Osteoblast (primary cell): ENCODE data around the gene MVB12A. TPM values are rescaled to one million over a fixed set of nuclear protein-coding genes. Genes with fewer than 3 reads are reported as not detected.

Source experiments
- DNase-seq: peaks from one replicate; pipeline ENCODE4 v3.0.0; 2011; ENCODE audit warnings: low spot score, mixed read lengths; ENCODE audit not compliant: insufficient read length; ENCODE audit errors: missing footprints
- H2AFZ ChIP-seq: 2 replicates; pipeline ENCODE4 v1.6.0; 2011; ENCODE audit warnings: mild to moderate bottlenecking, low read length
- H3K27ac ChIP-seq: 2 replicates; pipeline ENCODE4 v1.5.1; 2011; ENCODE audit warnings: mild to moderate bottlenecking, low read depth, low read length, moderate library complexity
- H3K27me3 ChIP-seq: 2 replicates; pipeline ENCODE4 v1.6.0; 2012; ENCODE audit warnings: mild to moderate bottlenecking, control low read depth, inconsistent platforms, low read length, moderate library complexity; ENCODE audit not compliant: insufficient read depth
- H3K36me3 ChIP-seq: 2 replicates; pipeline ENCODE4 v1.5.1; 2011; ENCODE audit warnings: mild to moderate bottlenecking, low read length, control low read depth, moderate library complexity; ENCODE audit not compliant: insufficient read depth
- H3K4me1 ChIP-seq: 2 replicates; pipeline ENCODE4 v1.5.1; 2011; ENCODE audit warnings: mild to moderate bottlenecking, low read length, control low read depth, moderate library complexity; ENCODE audit not compliant: insufficient read depth
- H3K4me2 ChIP-seq: 2 replicates; pipeline ENCODE4 v1.6.0; 2011; ENCODE audit warnings: mild to moderate bottlenecking, low read length; ENCODE audit not compliant: insufficient read depth
- H3K4me3 ChIP-seq: fragments of 200-600 bp; sonication (generic); 3 replicates; pipeline ENCODE4 v1.5.1; 2012; ENCODE audit warnings: mild to moderate bottlenecking, low read length, inconsistent platforms; ENCODE audit not compliant: insufficient read depth
- H3K79me2 ChIP-seq: 2 replicates; pipeline ENCODE4 v1.6.0; 2012; ENCODE audit warnings: mild to moderate bottlenecking, low read length, control low read depth, inconsistent platforms; ENCODE audit not compliant: insufficient read depth
- H3K9me3 ChIP-seq: 2 replicates; pipeline ENCODE4 v1.5.1; 2011; ENCODE audit warnings: low read depth, low read length, control low read depth
- H4K20me1 ChIP-seq: 2 replicates; pipeline ENCODE4 v1.6.0; 2012; ENCODE audit warnings: mild to moderate bottlenecking, low read length, control low read depth; ENCODE audit not compliant: insufficient read depth
- total RNA-seq: library from RNA; depleted of rRNA; stranded (reverse); fragments of >200 nt; gene quantifications from 2 replicates; pipeline ENCODE4 v1.2.3, GENCODE V29; 2012
- TF ChIP-seq, protein P1 (sequence below): IDR thresholded peaks from 2 replicates; pipeline ENCODE4 v1.5.1; 2011; ENCODE audit warnings: mild to moderate bottlenecking, low read depth, low read length, moderate library complexity; ENCODE audit errors: extremely low read depth

Gene MVB12A
- total RNA-seq, 1 donor, result 50.7 TPM

- H4K20me1 ChIP-seq, result peaks cover 15% of the 10 kb centered on the region
- no peaks in the 10 kb centered on the region for H3K9me3 ChIP-seq
- H3K79me2 ChIP-seq, result peaks cover 33% of the 10 kb centered on the region
- TF ChIP-seq, protein P1, sequence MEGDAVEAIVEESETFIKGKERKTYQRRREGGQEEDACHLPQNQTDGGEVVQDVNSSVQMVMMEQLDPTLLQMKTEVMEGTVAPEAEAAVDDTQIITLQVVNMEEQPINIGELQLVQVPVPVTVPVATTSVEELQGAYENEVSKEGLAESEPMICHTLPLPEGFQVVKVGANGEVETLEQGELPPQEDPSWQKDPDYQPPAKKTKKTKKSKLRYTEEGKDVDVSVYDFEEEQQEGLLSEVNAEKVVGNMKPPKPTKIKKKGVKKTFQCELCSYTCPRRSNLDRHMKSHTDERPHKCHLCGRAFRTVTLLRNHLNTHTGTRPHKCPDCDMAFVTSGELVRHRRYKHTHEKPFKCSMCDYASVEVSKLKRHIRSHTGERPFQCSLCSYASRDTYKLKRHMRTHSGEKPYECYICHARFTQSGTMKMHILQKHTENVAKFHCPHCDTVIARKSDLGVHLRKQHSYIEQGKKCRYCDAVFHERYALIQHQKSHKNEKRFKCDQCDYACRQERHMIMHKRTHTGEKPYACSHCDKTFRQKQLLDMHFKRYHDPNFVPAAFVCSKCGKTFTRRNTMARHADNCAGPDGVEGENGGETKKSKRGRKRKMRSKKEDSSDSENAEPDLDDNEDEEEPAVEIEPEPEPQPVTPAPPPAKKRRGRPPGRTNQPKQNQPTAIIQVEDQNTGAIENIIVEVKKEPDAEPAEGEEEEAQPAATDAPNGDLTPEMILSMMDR, result no peak
- peak overlapping the region; percentile 92 for H3K4me2 ChIP-seq
- H3K4me1 ChIP-seq, result peaks cover 28% of the 10 kb centered on the region
- no peaks in the 10 kb centered on the region for H3K27me3 ChIP-seq
- peak; percentile 56 for DNase-seq
- H3K36me3 ChIP-seq, result no peaks in the 10 kb centered on the region
- peak overlapping the region; percentile 92 for H2AFZ ChIP-seq
- peak overlapping the region; percentile 86 for H3K4me3 ChIP-seq
- peak overlapping the region; percentile 72 for H3K27ac ChIP-seq
Observed at GRCh38 chr19:17469092-17469480, 49.2 kb downstream of the MVB12A start.

DNA sequence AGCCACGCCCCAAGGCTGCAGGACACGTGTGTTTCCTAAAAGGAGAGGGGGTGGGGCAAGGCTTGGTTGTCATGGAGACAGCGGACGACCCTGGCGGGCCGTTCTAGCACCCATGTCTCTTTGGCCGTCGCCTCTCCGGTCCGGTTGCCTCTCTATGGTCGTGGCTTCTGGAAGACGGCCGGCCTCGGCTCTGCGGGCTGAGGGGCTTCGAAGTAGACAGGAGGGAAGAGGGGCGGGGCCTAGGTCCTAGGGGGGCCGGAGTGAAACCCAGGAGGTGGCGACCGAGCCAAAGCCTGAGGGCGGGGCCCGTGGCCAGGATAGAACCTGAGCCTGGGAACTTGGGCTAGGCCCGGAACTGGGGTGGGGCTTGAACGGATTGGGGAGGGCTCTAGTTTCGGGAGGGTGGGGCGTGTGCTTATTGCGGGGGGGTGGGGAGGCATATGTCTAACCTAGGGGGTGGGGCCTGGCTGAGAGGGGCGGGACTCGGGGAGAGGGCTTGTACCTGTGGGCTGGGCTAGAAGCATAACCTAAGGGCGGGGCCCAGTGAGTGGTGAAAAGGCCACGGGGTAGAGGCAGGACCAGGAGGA, 49.7 kb downstream of the MVB12A start:
- Histone ChIP-seq H3K27me3 (no peaks in the 10 kb centered on the region), H3K4me2 (peak overlapping the region; percentile 92), H2AFZ (peak overlapping the region; percentile 96), H3K4me3 (peak overlapping the region; percentile 86), H3K4me1 (peaks cover 28% of the 10 kb centered on the region), H3K36me3 (no peaks in the 10 kb centered on the region), H3K27ac (peak overlapping the region; percentile 72), H3K79me2 (peaks cover 37% of the 10 kb centered on the region), H4K20me1 (peaks cover 15% of the 10 kb centered on the region), H3K9me3 (no peaks in the 10 kb centered on the region)
- TF ChIP-seq, protein P1, result no peak
- DNase-seq, result peak; percentile 95

- H3K27ac ChIP-seq, result peak within 1 kb of the TSS; percentile 72
- TF ChIP-seq, protein P1, result no peak
- H3K9me3 ChIP-seq, result no peaks in the 10 kb centered on the region
- H3K79me2 ChIP-seq, result peaks cover 42% of the 10 kb centered on the region
- no peaks in the 10 kb centered on the region for H3K27me3 ChIP-seq
- peaks cover 15% of the 10 kb centered on the region for H4K20me1 ChIP-seq
- peak within 1 kb of the TSS; percentile 96 for H2AFZ ChIP-seq
- H3K36me3 ChIP-seq, result no peaks in the 10 kb centered on the region
- DNase-seq, result peak; percentile 98
- H3K4me1 ChIP-seq, result peaks cover 30% of the 10 kb centered on the region
- H3K4me3 ChIP-seq, result peak within 1 kb of the TSS; percentile 86
- peak within 1 kb of the TSS; percentile 93 for H3K4me2 ChIP-seq
Observed at GRCh38 chr19:17470068-17470841, 50.4 kb downstream of the MVB12A start, which contains the start of gene SLC27A1. SLC27A1 (plus strand) TSS chr19:17470524; CDS start chr19:17470541, 17 bp downstream.
